ENCODE measurements around the gene APIP. TPM values are rescaled to one million over a fixed set of nuclear protein-coding genes. Genes with fewer than 3 reads are reported as not detected.
A peak's percentile ranks its signal among the peaks of the same experiment; 100 is the strongest.
"Not testable (repeated sequence)": the region's sequence is repeated elsewhere in the genome, so short reads cannot be mapped to it uniquely, and the experiment has no call there.

Gene APIP
- total RNA-seq, 1 donor from 2014 or later: 35.8 TPM

- peak; percentile 63 for DNase-seq (ENCODE audit: low read depth)
Observed at GRCh38 chr11:34926101-34926830, 10.1 kb upstream of the APIP start.

- no peak for DNase-seq (ENCODE audit: low read depth)
Observed at GRCh38 chr11:34924714-34925113, 8.5 kb upstream of the APIP start.

GRCh38 chr11:34921156-34921555, 5.0 kb upstream of the APIP start:
- no peak for DNase-seq (ENCODE audit: low read depth)

GRCh38 chr11:34916843-34917770, 928 bp upstream of the APIP start:
- DNase-seq (ENCODE audit: low read depth): peak; percentile 10

- DNase-seq (ENCODE audit: low read depth): peak; percentile 24
Observed at GRCh38 chr11:34915136-34916014, 804 bp downstream of the APIP start.

GRCh38 chr11:34913556-34913955, 2.6 kb downstream of the APIP start:
- not testable (repeated sequence) for DNase-seq (ENCODE audit: low read depth)

- DNase-seq (ENCODE audit: low read depth): no peak
Observed at GRCh38 chr11:34911676-34912075, 4.5 kb downstream of the APIP start.

GRCh38 chr11:34910817-34911216, 5.4 kb downstream of the APIP start:
- no peak for DNase-seq (ENCODE audit: low read depth)

- DNase-seq (ENCODE audit: low read depth): peak; percentile 56
Observed at GRCh38 chr11:34909955-34910354, 6.2 kb downstream of the APIP start.

GRCh38 chr11:34909415-34909814, 6.8 kb downstream of the APIP start:
- DNase-seq (ENCODE audit: low read depth): no peak

GRCh38 chr11:34907934-34908593, 8.1 kb downstream of the APIP start:
- no peak for DNase-seq (ENCODE audit: low read depth)

GRCh38 chr11:34905666-34906065, 10.5 kb downstream of the APIP start:
- DNase-seq (ENCODE audit: low read depth): no peak

GRCh38 chr11:34904421-34904955, 11.7 kb downstream of the APIP start:
- peak; percentile 58 for DNase-seq (ENCODE audit: low read depth)

- no peak for DNase-seq (ENCODE audit: low read depth)
Observed at GRCh38 chr11:34899633-34900016, 16.6 kb downstream of the APIP start.

- DNase-seq (ENCODE audit: low read depth): no peak
Observed at GRCh38 chr11:34898474-34898873, 17.7 kb downstream of the APIP start.

- DNase-seq (ENCODE audit: low read depth): no peak
Observed at GRCh38 chr11:34897171-34897870, 18.9 kb downstream of the APIP start.

GRCh38 chr11:34896191-34896590, 20.0 kb downstream of the APIP start:
- not testable (repeated sequence) for DNase-seq (ENCODE audit: low read depth)

GRCh38 chr11:34893416-34893815, 22.8 kb downstream of the APIP start:
- no peak for DNase-seq (ENCODE audit: low read depth)

GRCh38 chr11:34891611-34892010, 24.6 kb downstream of the APIP start:
- no peak for DNase-seq (ENCODE audit: low read depth)

GRCh38 chr11:34890812-34891211, 25.4 kb downstream of the APIP start:
- DNase-seq (ENCODE audit: low read depth): peak; percentile 58

All from renal cortical epithelial cell (primary cell).